Mesangial cell (primary cell): ENCODE data around the gene RARS1. TPM values are rescaled to one million over a fixed set of nuclear protein-coding genes. Genes with fewer than 3 reads are reported as not detected.

Experiments used
- total RNA-seq: library from RNA; depleted of rRNA; stranded (reverse); fragments of >200 nt; gene quantifications from 2 replicates; pipeline ENCODE4 v1.2.3, GENCODE V29; 2015

The RARS1 gene
- total RNA-seq = 43.0 and 73.0 TPM in 2 replicates

GRCh38 chr5:168486136-168486879 lies at the start of gene RARS1:
Gene RARS1 (plus strand): TSS chr5:168486471. CDS start chr5:168486499, 28 bp downstream.

GRCh38 chr5:168528521-168529373 lies 42.5 kb downstream of the RARS1 start, which contains the start of gene FBLL1:
Gene FBLL1 (plus strand): TSS chr5:168529305. CDS start chr5:168529505, 200 bp downstream.

Other genes starting within 250 kb of the RARS1 start
- 27.7 and 56.5 TPM in 2 replicates for gene WWC1, start 194.8 kb upstream of the RARS1 start, total RNA-seq
- gene FBLL1, start 42.8 kb downstream of the RARS1 start, total RNA-seq = 0.25 and 0.33 TPM in 2 replicates
- 24.7 and 26.9 TPM in 2 replicates for gene PANK3, start 92.9 kb downstream of the RARS1 start, total RNA-seq